Astrocyte of the spinal cord (primary cell): Measurements from ENCODE around the gene ZBTB16.

Source experiments
- DNase-seq: peaks from one replicate; pipeline ENCODE4 v3.0.0; 2011; ENCODE audit warnings: low read depth, low spot score
- H3K4me3 ChIP-seq: 2 replicates; pipeline ENCODE4 v1.5.1; 2011; ENCODE audit warnings: low read depth, mild to moderate bottlenecking, low read length, moderate library complexity
- in situ Hi-C: cut with HindIII; loops from 2 replicates; pipeline ENCODE4 v1.10.0; 2017; ENCODE audit warnings: low sequenced_read_pairs
- TF ChIP-seq, protein P1 (sequence below): IDR thresholded peaks from 2 replicates; pipeline ENCODE4 v1.5.1; 2012; ENCODE audit warnings: low read depth, mild to moderate bottlenecking, low read length, inconsistent platforms

ZBTB16 gene, protein sequence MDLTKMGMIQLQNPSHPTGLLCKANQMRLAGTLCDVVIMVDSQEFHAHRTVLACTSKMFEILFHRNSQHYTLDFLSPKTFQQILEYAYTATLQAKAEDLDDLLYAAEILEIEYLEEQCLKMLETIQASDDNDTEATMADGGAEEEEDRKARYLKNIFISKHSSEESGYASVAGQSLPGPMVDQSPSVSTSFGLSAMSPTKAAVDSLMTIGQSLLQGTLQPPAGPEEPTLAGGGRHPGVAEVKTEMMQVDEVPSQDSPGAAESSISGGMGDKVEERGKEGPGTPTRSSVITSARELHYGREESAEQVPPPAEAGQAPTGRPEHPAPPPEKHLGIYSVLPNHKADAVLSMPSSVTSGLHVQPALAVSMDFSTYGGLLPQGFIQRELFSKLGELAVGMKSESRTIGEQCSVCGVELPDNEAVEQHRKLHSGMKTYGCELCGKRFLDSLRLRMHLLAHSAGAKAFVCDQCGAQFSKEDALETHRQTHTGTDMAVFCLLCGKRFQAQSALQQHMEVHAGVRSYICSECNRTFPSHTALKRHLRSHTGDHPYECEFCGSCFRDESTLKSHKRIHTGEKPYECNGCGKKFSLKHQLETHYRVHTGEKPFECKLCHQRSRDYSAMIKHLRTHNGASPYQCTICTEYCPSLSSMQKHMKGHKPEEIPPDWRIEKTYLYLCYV

GRCh38 chr11:114059278-114059983 lies at the start of gene ZBTB16:
Gene ZBTB16 (plus strand): TSS chr11:114059711. CDS start chr11:114063301, 3,590 bp downstream.
- in situ Hi-C loops, result no loop called here
- peak; percentile 80 for DNase-seq

DNA sequence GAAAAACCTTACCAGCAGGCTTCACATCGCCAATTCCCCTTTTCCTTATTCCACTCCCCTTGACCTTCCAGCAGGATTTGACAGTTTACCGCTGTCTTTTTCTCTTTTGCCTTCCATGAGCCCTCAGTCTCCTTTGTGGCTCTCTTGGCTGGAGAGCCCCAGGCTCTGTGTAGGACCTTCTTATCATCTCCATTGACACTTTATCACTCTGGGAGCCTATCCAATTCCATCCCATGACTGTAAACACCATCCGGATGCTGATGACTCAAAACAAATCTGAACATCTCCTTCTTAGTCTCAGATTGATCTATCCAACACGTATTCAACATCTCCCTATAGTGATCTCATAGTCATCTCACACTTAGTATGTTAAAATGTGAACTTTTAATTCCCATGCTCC lies 48.6 kb upstream of the ZBTB16 start:
- TF ChIP-seq, protein P1, sequence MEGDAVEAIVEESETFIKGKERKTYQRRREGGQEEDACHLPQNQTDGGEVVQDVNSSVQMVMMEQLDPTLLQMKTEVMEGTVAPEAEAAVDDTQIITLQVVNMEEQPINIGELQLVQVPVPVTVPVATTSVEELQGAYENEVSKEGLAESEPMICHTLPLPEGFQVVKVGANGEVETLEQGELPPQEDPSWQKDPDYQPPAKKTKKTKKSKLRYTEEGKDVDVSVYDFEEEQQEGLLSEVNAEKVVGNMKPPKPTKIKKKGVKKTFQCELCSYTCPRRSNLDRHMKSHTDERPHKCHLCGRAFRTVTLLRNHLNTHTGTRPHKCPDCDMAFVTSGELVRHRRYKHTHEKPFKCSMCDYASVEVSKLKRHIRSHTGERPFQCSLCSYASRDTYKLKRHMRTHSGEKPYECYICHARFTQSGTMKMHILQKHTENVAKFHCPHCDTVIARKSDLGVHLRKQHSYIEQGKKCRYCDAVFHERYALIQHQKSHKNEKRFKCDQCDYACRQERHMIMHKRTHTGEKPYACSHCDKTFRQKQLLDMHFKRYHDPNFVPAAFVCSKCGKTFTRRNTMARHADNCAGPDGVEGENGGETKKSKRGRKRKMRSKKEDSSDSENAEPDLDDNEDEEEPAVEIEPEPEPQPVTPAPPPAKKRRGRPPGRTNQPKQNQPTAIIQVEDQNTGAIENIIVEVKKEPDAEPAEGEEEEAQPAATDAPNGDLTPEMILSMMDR, result no peak
- in situ Hi-C loops, result no loop called here
- DNase-seq, result no peak
- no peak overlapping the region for H3K4me3 ChIP-seq

More at GRCh38 chr11:114059278-114059983, at the start of gene ZBTB16:
- TF ChIP-seq, protein P1, result peak; percentile 51
- H3K4me3 ChIP-seq, result peak within 1 kb of the TSS; percentile 81

- in situ Hi-C loops, result no loop called here
- no peak overlapping the region for H3K4me3 ChIP-seq
- TF ChIP-seq, protein P1, result no peak
- DNase-seq, result no peak
Observed at GRCh38 chr11:114011443-114011842, 48.1 kb upstream of the ZBTB16 start.

DNA sequence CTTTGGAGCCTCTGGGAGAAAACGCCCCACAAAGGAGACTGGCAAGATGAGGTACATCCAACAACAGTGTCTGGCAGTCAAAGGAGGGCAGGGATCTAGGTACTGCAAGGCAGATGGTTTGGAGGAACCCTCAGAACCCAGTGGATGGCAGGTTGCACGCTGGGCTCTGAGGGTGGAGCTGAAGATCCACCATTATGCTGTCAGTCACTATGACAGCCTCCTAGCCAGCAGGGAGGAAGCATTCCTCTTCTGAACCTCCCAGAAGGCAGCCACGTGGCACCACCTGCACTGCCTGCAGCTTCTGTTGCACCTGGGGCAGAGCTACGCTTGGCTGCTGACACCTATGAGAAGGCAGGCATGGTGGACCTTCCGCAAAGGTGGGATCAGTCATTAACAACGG lies 44.4 kb upstream of the ZBTB16 start:
- DNase-seq, result no peak
- TF ChIP-seq, protein P1, result no peak
- in situ Hi-C loops, result no loop called here
- H3K4me3 ChIP-seq, result no peak overlapping the region

DNA sequence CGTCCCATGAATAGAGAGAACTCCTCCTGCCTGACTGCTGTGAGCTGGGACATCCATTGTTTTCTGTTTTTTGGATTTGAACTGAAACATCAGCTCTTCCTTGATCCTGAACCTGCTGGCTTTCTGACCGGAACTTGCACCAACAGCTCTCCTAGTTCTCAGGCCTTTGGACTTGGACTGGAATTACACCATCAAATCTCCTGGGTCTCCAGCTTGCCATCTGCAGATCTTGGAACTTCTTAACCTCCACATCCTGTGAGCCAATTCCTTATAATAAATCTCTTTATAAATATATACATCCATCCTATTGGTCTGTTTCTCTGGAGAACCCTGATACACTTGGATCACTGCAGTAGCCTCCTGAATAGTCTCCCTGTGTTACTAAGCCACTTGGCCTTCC lies 42.5 kb upstream of the ZBTB16 start:
- in situ Hi-C loops, result no loop called here
- DNase-seq, result no peak
- no peak overlapping the region for H3K4me3 ChIP-seq
- TF ChIP-seq, protein P1, result no peak

- H3K4me3 ChIP-seq, result no peak overlapping the region
- in situ Hi-C loops, result no loop called here
- TF ChIP-seq, protein P1, result no peak
- DNase-seq, result no peak
Observed at GRCh38 chr11:114017723-114018122, 41.8 kb upstream of the ZBTB16 start.
